Dedifferentiated amniotic fluid mesenchymal stem cell (primary cell): ENCODE measurements around the gene PLGRKT.
"Not testable (repeated sequence)": the region's sequence is repeated elsewhere in the genome, so short reads cannot be mapped to it uniquely, and the experiment has no call there.

Experiments used
- DNase-seq: peaks from one replicate; pipeline ENCODE4 v3.0.0-alpha.2; 2016; ENCODE audit errors: extremely low spot score

The PLGRKT gene

GRCh38 chr9:5375790-5376477, 61.8 kb downstream of the PLGRKT start:
- no peak for DNase-seq

GRCh38 chr9:5375091-5375490, 62.6 kb downstream of the PLGRKT start:
- DNase-seq: no peak

GRCh38 chr9:5364294-5365024, 73.3 kb downstream of the PLGRKT start:
- DNase-seq: no peak

GRCh38 chr9:5361326-5362010, 76.3 kb downstream of the PLGRKT start:
- no peak for DNase-seq

GRCh38 chr9:5360341-5360740, 77.4 kb downstream of the PLGRKT start:
- DNase-seq: no peak

- DNase-seq: no peak
Measured at GRCh38 chr9:5357431-5358105, 80.2 kb downstream of the PLGRKT start.

GRCh38 chr9:5355817-5356216, 81.9 kb downstream of the PLGRKT start:
- DNase-seq: no peak

GRCh38 chr9:5355226-5355625, 82.5 kb downstream of the PLGRKT start:
- DNase-seq: no peak

GRCh38 chr9:5354184-5354583, 83.5 kb downstream of the PLGRKT start:
- no peak for DNase-seq

GRCh38 chr9:5352637-5353248, 85.0 kb downstream of the PLGRKT start:
- no peak for DNase-seq

GRCh38 chr9:5338992-5339981, 98.4 kb downstream of the PLGRKT start, which contains the start of gene RLN1:
Gene RLN1, minus strand, starts transcription at chr9:5339876. Its CDS starts 130 bp downstream, at chr9:5339746.
- not testable (repeated sequence) for DNase-seq

GRCh38 chr9:5336688-5337087, 101.0 kb downstream of the PLGRKT start:
- no peak for DNase-seq

- DNase-seq: not testable (repeated sequence)
Measured at GRCh38 chr9:5331276-5331675, 106.4 kb downstream of the PLGRKT start.

- no peak for DNase-seq
Measured at GRCh38 chr9:5326893-5327548, 110.7 kb downstream of the PLGRKT start.

GRCh38 chr9:5326187-5326586, 111.5 kb downstream of the PLGRKT start:
- no peak for DNase-seq

- not testable (repeated sequence) for DNase-seq
Measured at GRCh38 chr9:5321601-5322000, 116.1 kb downstream of the PLGRKT start.

- no peak for DNase-seq
Measured at GRCh38 chr9:5321058-5321457, 116.7 kb downstream of the PLGRKT start.

GRCh38 chr9:5316406-5316805, 121.3 kb downstream of the PLGRKT start:
- not testable (repeated sequence) for DNase-seq

GRCh38 chr9:5315187-5315923, 122.4 kb downstream of the PLGRKT start:
- no peak for DNase-seq
